SK-N-SH treated with all-trans-retinoic acid at 6 μM for 48 hours (cell line): ENCODE data around the gene CBY2.

Source experiments
- ATAC-seq: fragments of 200-7000 bp; cut with Tn5 transposase; 3 replicates; pipeline ENCODE4 v1.9.1; 2020; ENCODE audit warnings: mild to moderate bottlenecking, moderate library complexity
- ARNTL ChIP-seq: fragments of 450-650 bp; formaldehyde crosslinking; IDR thresholded peaks from 2 replicates; pipeline ENCODE4 v1.5.0; 2020; ENCODE audit warnings: low read depth, mild to moderate bottlenecking, moderate library complexity, borderline replicate concordance
- BACH2 ChIP-seq: fragments of 250-450 bp; sonication (Bioruptor Pico); IDR thresholded peaks from 2 replicates; pipeline ENCODE4 v1.9.0; 2021; ENCODE audit warnings: mild to moderate bottlenecking, borderline replicate concordance
- CSDC2 ChIP-seq: fragments of 250-450 bp; sonication (Bioruptor Pico); IDR thresholded peaks from 2 replicates; pipeline ENCODE4 v1.5.0; 2020; ENCODE audit warnings: mild to moderate bottlenecking, moderate library complexity
- CSRNP3 ChIP-seq: fragments of 250-450 bp; sonication (Bioruptor Pico); IDR thresholded peaks from 2 replicates; pipeline ENCODE4 v1.5.1; 2021; ENCODE audit warnings: mild to moderate bottlenecking, moderate library complexity
- ESRRG ChIP-seq: fragments of 250-450 bp; sonication (Bioruptor Pico); IDR thresholded peaks from 2 replicates; pipeline ENCODE4 v1.6.1; 2021; ENCODE audit warnings: mild to moderate bottlenecking
- GLIS3 ChIP-seq: fragments of 250-450 bp; sonication (Bioruptor Pico); IDR thresholded peaks from 2 replicates; pipeline ENCODE4 v1.5.0; 2020; ENCODE audit warnings: mild to moderate bottlenecking, moderate library complexity
- ISL1 ChIP-seq: fragments of 250-450 bp; sonication (Bioruptor Pico); IDR thresholded peaks from 2 replicates; pipeline ENCODE4 v2.1.2; 2022; ENCODE audit warnings: mild to moderate bottlenecking, moderate library complexity
- OSR1 ChIP-seq: fragments of 250-450 bp; sonication (Bioruptor Pico); IDR thresholded peaks from 2 replicates; pipeline ENCODE4 v1.8.0; 2022; ENCODE audit warnings: moderate library complexity, mild to moderate bottlenecking, inconsistent platforms
- PATZ1 ChIP-seq: fragments of 250-450 bp; sonication (Bioruptor Pico); IDR thresholded peaks from 2 replicates; pipeline ENCODE4 v1.8.0; 2020; ENCODE audit warnings: mild to moderate bottlenecking, moderate library complexity, borderline replicate concordance
- POU6F1 ChIP-seq: fragments of 250-450 bp; sonication (Bioruptor Pico); IDR thresholded peaks from 2 replicates; pipeline ENCODE4 v1.8.0; 2021; ENCODE audit warnings: low read depth, mild to moderate bottlenecking, moderate library complexity, borderline replicate concordance
- PPARA ChIP-seq: fragments of 250-450 bp; sonication (Bioruptor Pico); IDR thresholded peaks from 2 replicates; pipeline ENCODE4 v1.5.0; 2020; ENCODE audit warnings: mild to moderate bottlenecking, borderline replicate concordance
- RARB ChIP-seq: fragments of 250-450 bp; sonication (Bioruptor Pico); IDR thresholded peaks from 2 replicates; pipeline ENCODE4 v1.8.0; 2021; ENCODE audit warnings: mild to moderate bottlenecking, moderate library complexity
- SNAI2 ChIP-seq: fragments of 250-450 bp; sonication (Bioruptor Pico); IDR thresholded peaks from 2 replicates; pipeline ENCODE4 v1.5.0; 2020; ENCODE audit warnings: mild to moderate bottlenecking, moderate library complexity
- TCF4 ChIP-seq: fragments of 250-450 bp; sonication (Bioruptor Pico); IDR thresholded peaks from 2 replicates; pipeline ENCODE4 v1.8.0; 2021; ENCODE audit warnings: mild to moderate bottlenecking, moderate library complexity, borderline replicate concordance
- TOX ChIP-seq: fragments of 250-450 bp; sonication (Bioruptor Pico); IDR thresholded peaks from 2 replicates; pipeline ENCODE4 v1.8.0; 2021; ENCODE audit warnings: mild to moderate bottlenecking, moderate library complexity, borderline replicate concordance
- ZC3H10 ChIP-seq: fragments of 250-450 bp; sonication (Bioruptor Pico); IDR thresholded peaks from 2 replicates; pipeline ENCODE4 v1.5.1; 2021; ENCODE audit warnings: mild to moderate bottlenecking, moderate library complexity
- ZFP3 ChIP-seq: fragments of 250-450 bp; sonication (Bioruptor Pico); IDR thresholded peaks from 2 replicates; pipeline ENCODE4 v1.5.0; 2020; ENCODE audit warnings: mild to moderate bottlenecking, moderate library complexity
- ZFP30 ChIP-seq: fragments of 450-650 bp; formaldehyde crosslinking; IDR thresholded peaks from 2 replicates; pipeline ENCODE4 v1.5.0; 2022; ENCODE audit warnings: mild to moderate bottlenecking, moderate library complexity
- ZNF565 ChIP-seq: fragments of 450-650 bp; formaldehyde crosslinking; conservative IDR thresholded peaks from 2 replicates; pipeline ENCODE4 v1.5.0; 2020; ENCODE audit warnings: low read depth, mild to moderate bottlenecking, moderate library complexity
- ZNF70 ChIP-seq: fragments of 450-650 bp; formaldehyde crosslinking; IDR thresholded peaks from 2 replicates; pipeline ENCODE4 v1.5.0; 2020; ENCODE audit warnings: mild to moderate bottlenecking, moderate library complexity
- ZNF8 ChIP-seq: fragments of 450-650 bp; formaldehyde crosslinking; IDR thresholded peaks from 2 replicates; pipeline ENCODE4 v1.5.0; 2020; ENCODE audit warnings: mild to moderate bottlenecking, moderate library complexity

Gene CBY2

GRCh38 chr13:45681113-45681512, 21.0 kb upstream of the CBY2 start:
- TF ChIP-seq CSDC2 (CRISPR knock-in tag) (no peak), ISL1 (CRISPR knock-in tag) (no peak), ZFP3 (no peak), POU6F1 (CRISPR knock-in tag) (no peak), ZNF70 (CRISPR knock-in tag) (no peak), OSR1 (CRISPR knock-in tag) (no peak), TOX (CRISPR knock-in tag) (no peak)
- ATAC-seq = no peak

GRCh38 chr13:45682494-45683008, 19.6 kb upstream of the CBY2 start:
- TF ChIP-seq SNAI2 (no peak), ZFP30 (CRISPR knock-in tag) (no peak), TOX (CRISPR knock-in tag) (no peak), ISL1 (CRISPR knock-in tag) (no peak), PATZ1 (no peak), TCF4 (CRISPR knock-in tag) (no peak), OSR1 (CRISPR knock-in tag) (no peak), ZC3H10 (CRISPR knock-in tag) (no peak), RARB (CRISPR knock-in tag) (no peak), ARNTL (CRISPR knock-in tag) (no peak), PPARA (CRISPR knock-in tag) (no peak)
- no peak for ATAC-seq

- no peak for TF ChIP-seq BACH2
- TF ChIP-seq PATZ1 = no peak
- no peak for TF ChIP-seq CSDC2 (CRISPR knock-in tag)
- no peak for TF ChIP-seq ZC3H10 (CRISPR knock-in tag)
- no peak for TF ChIP-seq ZNF8
- no peak for TF ChIP-seq PPARA (CRISPR knock-in tag)
- no peak for TF ChIP-seq ARNTL (CRISPR knock-in tag)
- no peak for TF ChIP-seq TCF4 (CRISPR knock-in tag)
- TF ChIP-seq OSR1 (CRISPR knock-in tag) = no peak
- no peak for TF ChIP-seq ESRRG
- no peak for TF ChIP-seq TOX (CRISPR knock-in tag)
- TF ChIP-seq RARB (CRISPR knock-in tag) = no peak
Observed at GRCh38 chr13:45683701-45684100, 18.4 kb upstream of the CBY2 start.

GRCh38 chr13:45688577-45688976, 13.5 kb upstream of the CBY2 start:
- ATAC-seq = no peak
- TF ChIP-seq ZFP3 (no peak), ISL1 (CRISPR knock-in tag) (no peak), PATZ1 (no peak), BACH2 (no peak), ZC3H10 (CRISPR knock-in tag) (no peak), ZNF70 (CRISPR knock-in tag) (no peak), TOX (CRISPR knock-in tag) (no peak)

More at GRCh38 chr13:45683701-45684100, 18.4 kb upstream of the CBY2 start:
- no peak for ATAC-seq

GRCh38 chr13:45690636-45691035, 11.5 kb upstream of the CBY2 start:
- ATAC-seq = no peak
- TF ChIP-seq POU6F1 (CRISPR knock-in tag) (no peak), CSRNP3 (no peak), ZFP3 (no peak), PPARA (CRISPR knock-in tag) (no peak), ESRRG (no peak), TOX (CRISPR knock-in tag) (no peak), ZNF8 (no peak), GLIS3 (CRISPR knock-in tag) (no peak), ZC3H10 (CRISPR knock-in tag) (no peak), ISL1 (CRISPR knock-in tag) (no peak), SNAI2 (no peak), ZNF70 (CRISPR knock-in tag) (no peak), ARNTL (CRISPR knock-in tag) (no peak), ZNF565 (CRISPR knock-in tag) (no peak), ZFP30 (CRISPR knock-in tag) (no peak)
